C4-2B (cell line): ENCODE measurements around the gene ITGA2B.
A peak's percentile ranks its signal among the peaks of the same experiment; 100 is the strongest.
"Not testable (repeated sequence)": the region's sequence is repeated elsewhere in the genome, so short reads cannot be mapped to it uniquely, and the experiment has no call there.

Experiments
- H3K27ac ChIP-seq: fragments of 450-650 bp; 2 replicates; pipeline ENCODE4 v1.5.1; 2017
- ZFX ChIP-seq: fragments of 450-650 bp; IDR thresholded peaks from 2 replicates; pipeline ENCODE4 v1.6.1; 2017
- TF ChIP-seq, protein P1 (sequence below): fragments of 450-650 bp; conservative IDR thresholded peaks from 2 replicates; pipeline ENCODE4 v1.5.1; 2017; ENCODE audit warnings: mild to moderate bottlenecking

The ITGA2B gene

DNA sequence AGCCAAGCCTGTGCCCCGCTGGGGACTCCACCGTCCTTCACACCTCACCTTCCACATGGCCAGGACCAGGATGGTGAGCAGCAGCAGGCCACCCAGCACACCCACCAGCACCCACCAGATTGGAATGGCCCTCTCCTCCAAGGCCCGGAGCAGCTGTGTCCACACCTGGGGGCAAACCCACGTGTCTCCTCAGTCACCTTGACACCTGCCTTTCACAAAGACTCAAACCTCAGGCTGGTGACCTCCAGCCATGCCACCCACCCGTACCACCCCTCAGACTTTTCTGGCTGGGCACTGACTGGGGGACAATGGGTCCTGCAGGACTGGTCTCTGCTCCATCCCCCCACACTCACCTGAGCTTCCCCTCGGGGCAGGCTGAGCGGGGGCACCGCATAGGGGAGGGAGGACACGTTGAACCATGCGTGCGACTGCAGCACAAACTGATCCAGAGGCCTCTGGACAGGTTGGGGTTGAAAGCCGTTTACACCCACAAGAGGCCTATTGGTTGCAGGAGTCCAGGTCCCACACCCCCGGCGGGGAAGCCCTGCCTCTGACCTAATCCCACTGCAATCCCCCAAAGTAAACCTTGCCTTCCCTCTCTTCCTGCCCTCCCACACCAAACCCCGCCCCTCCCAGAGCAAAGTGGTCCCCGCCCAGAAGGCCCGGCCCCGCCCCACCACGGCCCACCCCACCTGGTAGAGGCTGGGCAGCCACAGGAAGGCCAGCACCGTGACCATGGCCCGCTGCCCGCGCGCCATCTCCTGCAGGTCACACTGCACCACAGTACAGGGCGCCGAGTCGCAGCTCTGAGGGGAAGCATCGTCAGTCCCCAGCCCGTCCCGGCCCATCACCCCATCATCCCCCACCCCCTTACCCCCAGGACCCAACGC lies 14.9 kb downstream of the ITGA2B start:
- TF ChIP-seq ZFX, result no peak
- no peak overlapping the region for H3K27ac ChIP-seq

DNA sequence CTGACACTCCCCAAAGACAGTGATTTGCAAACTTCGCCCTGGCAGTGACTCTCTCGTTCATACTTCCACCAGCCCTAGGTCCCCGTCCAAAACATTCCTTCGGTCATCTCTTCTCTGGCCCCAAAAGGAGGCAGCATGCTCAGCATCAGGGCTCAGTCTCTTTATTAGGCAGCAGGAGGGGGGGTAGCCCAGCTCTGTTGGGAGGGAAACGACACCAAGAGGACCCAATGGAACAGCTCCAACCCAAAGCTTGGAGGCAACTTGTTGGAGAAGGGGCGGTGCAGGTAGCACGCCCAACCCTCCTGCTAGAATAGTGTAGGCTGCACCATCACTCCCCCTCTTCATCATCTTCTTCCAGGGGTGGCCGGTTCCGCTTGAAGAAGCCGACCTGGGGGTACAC lies 17.4 kb downstream of the ITGA2B start:
- H3K27ac ChIP-seq, result no peak overlapping the region
- TF ChIP-seq, protein P1, sequence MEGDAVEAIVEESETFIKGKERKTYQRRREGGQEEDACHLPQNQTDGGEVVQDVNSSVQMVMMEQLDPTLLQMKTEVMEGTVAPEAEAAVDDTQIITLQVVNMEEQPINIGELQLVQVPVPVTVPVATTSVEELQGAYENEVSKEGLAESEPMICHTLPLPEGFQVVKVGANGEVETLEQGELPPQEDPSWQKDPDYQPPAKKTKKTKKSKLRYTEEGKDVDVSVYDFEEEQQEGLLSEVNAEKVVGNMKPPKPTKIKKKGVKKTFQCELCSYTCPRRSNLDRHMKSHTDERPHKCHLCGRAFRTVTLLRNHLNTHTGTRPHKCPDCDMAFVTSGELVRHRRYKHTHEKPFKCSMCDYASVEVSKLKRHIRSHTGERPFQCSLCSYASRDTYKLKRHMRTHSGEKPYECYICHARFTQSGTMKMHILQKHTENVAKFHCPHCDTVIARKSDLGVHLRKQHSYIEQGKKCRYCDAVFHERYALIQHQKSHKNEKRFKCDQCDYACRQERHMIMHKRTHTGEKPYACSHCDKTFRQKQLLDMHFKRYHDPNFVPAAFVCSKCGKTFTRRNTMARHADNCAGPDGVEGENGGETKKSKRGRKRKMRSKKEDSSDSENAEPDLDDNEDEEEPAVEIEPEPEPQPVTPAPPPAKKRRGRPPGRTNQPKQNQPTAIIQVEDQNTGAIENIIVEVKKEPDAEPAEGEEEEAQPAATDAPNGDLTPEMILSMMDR, result no peak
- no peak for TF ChIP-seq ZFX

DNA sequence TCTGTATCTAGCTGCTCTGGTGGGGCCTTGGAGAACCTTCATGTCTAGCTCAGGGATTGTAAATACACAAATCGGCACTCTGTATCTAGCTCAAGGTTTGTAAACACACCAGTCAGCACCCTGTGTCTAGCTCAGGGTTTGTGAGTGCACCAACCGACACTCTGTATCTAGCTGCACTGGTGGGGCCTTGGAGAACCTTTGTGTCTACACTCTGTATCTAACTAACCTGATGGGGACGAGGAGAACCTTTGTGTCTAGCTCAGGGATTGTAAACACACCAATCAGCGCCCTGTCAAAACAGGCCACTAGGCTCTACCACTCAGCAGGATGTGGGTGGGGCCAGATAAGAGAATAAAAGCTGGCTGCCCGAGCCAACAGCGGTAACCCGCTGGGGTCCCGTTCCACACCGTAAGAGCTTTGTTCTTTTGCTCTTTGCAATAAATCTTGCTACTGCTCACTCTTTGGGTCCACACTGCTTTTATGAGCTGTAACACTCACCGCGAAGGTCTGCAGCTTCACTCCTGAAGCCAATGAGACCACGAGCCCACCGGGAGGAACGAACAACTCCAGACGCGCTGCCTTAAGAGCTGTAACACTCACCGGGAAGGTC lies 19.9 kb downstream of the ITGA2B start:
- H3K27ac ChIP-seq, result not testable (repeated sequence)

DNA sequence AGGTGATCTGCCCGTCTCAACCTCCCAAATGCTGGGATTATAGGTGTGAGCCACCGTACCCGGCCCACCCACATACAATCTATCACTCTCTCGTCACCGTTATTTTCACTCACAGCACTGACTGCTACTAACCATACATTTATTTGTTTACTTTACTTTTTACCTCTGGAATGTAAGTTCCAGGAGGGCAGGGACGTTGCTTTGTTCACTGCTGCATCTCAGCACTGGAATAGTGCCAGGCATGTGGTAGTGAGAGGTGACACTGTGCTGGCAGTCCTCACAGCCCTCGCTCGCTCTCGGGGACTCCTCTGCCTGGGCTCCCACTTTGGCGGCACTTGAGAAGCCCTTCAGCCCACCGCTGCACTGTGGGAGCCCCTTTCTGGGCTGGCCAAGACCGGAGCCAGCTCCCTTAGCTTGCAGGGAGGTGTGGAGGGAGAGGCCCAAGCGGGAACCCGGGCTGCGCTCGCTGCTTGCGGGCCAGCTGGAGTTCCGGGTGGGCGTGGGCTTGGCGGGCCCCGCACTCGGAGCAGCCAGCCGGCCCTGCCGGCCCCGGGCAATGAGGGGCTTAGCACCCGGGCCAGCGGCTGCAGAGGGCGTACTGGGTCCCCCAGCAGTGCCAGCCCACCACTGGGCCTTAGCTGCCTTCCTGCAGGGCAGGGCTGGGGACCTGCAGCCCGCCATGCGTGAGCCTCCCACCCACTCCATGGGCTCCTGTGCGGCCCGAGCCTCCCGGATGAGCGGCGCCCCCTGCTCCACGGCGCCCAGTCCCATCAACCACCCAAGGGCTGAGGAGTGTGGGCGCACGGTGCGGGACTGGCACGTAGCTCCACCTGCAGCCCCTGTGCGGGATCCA lies 20.8 kb downstream of the ITGA2B start:
- H3K27ac ChIP-seq, result not testable (repeated sequence)

DNA sequence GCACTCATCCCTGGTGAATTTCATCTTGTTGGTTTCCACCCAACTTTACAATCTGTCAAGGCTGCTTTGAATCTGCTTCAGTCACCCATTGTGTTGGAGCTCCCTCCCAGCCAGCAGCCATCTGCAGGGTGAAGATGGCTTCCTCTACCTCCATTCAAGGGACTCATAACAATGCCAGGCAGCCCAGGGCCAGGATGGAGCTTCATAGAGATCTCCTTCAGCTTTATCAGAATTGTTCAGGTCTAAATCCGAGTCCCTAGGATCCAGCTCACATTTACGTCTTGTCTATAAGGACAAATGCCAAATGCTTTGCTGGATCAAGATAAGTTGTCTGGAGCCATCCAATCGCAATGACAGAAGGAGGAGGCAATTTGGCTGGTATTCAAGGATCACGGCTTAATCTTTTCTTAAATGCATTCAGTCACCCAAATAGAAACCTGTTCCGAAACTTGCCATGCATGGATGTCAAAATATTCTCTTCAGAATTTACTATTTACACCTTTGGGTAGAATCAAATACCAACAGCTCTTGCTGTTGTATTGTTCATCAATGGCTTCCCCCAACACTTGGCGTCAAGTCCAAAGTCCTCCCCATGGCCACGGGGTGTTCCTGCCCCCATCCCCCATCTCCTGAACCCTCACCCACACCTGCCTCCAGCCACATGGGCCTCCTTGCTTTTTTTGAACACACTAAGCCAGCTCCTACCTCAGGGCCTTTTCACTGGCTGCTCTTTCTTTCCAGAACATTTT lies 22.0 kb downstream of the ITGA2B start:
- TF ChIP-seq, protein P1, result no peak
- TF ChIP-seq ZFX, result no peak
- no peak overlapping the region for H3K27ac ChIP-seq

DNA sequence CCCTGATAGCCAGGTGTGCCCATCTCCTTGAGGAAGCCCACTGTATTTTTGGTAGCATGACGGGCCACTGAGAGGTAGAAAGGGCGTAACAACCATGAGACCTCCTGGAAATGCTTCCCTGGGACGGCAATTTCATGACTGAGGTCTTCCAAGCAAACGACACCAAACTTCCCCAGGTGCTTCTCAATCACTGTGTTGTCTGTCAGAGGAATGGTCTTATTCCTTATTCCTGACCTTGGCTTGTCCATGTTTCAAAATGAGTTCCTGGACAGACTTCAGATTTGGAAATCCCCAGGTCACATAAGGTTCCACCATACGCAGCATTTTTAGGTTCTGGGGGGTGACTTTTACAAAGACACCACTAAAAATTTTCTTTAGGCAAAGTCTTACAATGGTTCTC lies 24.4 kb downstream of the ITGA2B start:
- not testable (repeated sequence) for H3K27ac ChIP-seq

DNA sequence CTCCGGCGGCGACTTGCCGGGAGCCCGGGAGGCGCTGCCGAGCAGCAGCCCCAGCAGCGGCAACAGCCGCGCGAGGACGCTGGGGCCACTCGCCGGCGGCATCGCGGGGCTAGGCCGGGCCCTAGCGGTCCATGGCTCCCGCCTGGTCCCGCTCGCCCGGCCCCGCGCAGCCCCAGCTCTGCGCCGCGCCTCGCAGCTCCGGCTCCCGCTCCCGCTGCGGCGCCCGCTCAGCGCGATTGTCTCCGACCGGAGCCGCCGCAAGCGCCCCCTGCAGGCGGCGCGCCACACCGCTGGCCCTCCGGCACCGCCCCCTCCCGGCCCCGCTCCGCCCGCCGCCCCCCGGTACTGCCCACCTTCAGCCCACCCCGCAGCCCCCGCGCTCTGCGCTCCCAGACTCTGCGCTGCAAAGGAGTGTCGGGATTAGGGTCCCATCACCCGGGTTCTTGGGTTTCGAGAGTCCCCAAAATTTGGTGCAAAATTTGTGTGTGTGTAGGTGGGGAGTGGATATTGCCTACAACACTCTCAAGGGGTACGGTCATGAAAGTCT lies 25.8 kb downstream of the ITGA2B start, which contains the start of gene FAM171A2:
Gene FAM171A2 (minus strand): TSS at position 241 of the 547 bp plus-strand sequence. CDS start 139 bp downstream, at position 102.
- H3K27ac ChIP-seq, result peak within 1 kb of the TSS; percentile 45
- TF ChIP-seq ZFX, result no peak
- TF ChIP-seq, protein P1, result peak; percentile 85

DNA sequence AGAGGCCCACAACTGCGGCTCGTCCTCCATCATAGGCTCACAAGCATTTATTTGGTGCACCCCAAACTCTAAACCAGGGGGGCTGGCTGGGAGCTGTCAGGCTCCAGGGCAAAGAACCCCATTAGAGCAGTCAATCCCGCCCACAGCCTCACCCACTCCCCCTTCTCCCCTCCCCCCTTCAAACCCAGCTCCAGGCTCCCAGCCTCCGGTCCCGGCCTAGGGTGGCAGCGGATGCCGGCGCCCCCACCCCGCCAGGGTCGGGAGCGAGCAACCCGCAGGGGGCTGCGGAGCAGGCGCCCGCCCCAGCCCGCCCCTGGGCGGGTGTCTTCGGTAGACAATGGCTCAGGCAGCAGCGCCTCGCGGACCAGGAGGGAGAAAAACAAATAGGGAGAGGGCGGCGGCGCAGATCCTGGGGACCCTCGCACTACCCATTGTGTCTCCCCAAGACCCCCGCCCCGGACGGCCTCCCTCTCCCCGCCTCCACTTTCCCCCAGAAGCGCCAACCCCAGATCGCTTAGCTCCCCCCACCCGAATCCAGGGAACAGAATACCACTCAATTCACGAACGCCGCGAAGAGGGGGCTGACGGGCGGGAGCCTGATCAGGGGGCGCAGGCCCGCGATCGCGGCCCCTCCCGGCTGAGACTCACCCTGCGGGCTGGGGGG lies 26.4 kb downstream of the ITGA2B start:
- no peak for TF ChIP-seq ZFX
- H3K27ac ChIP-seq, result peak overlapping the region; percentile 45

DNA sequence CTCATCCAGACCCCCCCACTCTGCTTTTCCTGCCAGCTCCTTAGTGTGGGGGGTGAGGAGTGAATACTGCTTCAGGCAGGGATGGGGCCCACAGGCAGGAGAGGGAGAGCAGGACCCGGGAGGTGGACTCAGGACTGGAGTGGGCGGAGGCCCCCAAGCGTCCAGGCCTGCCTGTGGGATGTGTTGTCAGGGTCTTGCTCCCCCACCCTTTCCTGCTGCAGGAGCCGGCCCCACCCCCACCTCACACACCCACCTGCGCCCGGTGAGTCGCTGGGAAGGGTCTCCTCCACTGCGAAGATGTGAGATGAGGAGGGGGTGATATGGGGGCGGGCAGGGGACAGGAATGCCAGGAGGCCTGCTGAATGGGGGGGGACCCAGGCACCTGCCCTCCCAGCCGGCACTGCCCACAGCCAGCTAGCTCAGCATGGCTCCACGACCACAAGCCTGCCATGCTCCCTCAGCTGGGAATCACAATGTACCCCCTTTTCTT lies 26.9 kb downstream of the ITGA2B start:
- H3K27ac ChIP-seq, result no peak overlapping the region; the same call in 1 of the 2 replicates
- no peak for TF ChIP-seq ZFX
- TF ChIP-seq, protein P1, result no peak
